HCT116 (cell line): Measurements from ENCODE around the gene CD163.

ENCODE experiments used
- EZH2 ChIP-seq: fragments of 200-600 bp; sonication (generic); IDR thresholded peaks from 2 replicates; pipeline ENCODE4 v1.6.1; 2017; ENCODE audit warnings: antibody characterized with exemption, mixed run types
- EZH2phosphoT487 ChIP-seq: fragments of 200-600 bp; IDR thresholded peaks from 2 replicates; pipeline ENCODE4 v1.6.1; 2018; ENCODE audit warnings: antibody characterized with exemption, borderline replicate concordance
- JUND ChIP-seq: IDR thresholded peaks from 2 replicates; pipeline ENCODE4 v1.6.1; 2012
- POLR2A ChIP-seq: IDR thresholded peaks from 2 replicates; pipeline ENCODE4 v1.7.0; 2011; ENCODE audit warnings: borderline replicate concordance; ENCODE audit not compliant: insufficient read depth, insufficient read length; ENCODE audit errors: extremely low read depth
- POLR2AphosphoS5 ChIP-seq: IDR thresholded peaks from 2 replicates; pipeline ENCODE4 v1.6.1; 2011; ENCODE audit warnings: mild to moderate bottlenecking, low read depth, low read length, moderate library complexity
- RAD21 ChIP-seq: IDR thresholded peaks from 2 replicates; pipeline ENCODE4 v1.6.1; 2012; ENCODE audit warnings: low read depth, mild to moderate bottlenecking
- YY1 ChIP-seq: IDR thresholded peaks from 2 replicates; pipeline ENCODE4 v1.6.1; 2011; ENCODE audit warnings: low read length, low read depth, moderate library complexity, mild to moderate bottlenecking; ENCODE audit not compliant: insufficient replicate concordance; ENCODE audit errors: extremely low read depth
- ZNF274 ChIP-seq: fragments of 200-500 bp; sonication (Bioruptor generic); IDR thresholded peaks from 2 replicates; pipeline ENCODE4 v1.6.1; 2014; ENCODE audit warnings: mild to moderate bottlenecking, low read depth, low read length, inconsistent platforms
- TF ChIP-seq, protein P1 (sequence below), 3 experiments: fragments of 200-600 bp in 1 of 3; sonication (generic) in 1 of 3; IDR thresholded peaks in 2 of 3; conservative IDR thresholded peaks in 1 of 3; 2 replicates each; pipeline ENCODE4 v1.5.1; 2012 to 2017; ENCODE audit warnings: low read depth in 2 of 3, low read length in 2 of 3, antibody characterized with exemption in 1 of 3, borderline replicate concordance in 1 of 3, control low read depth in 1 of 3, mild to moderate bottlenecking in 1 of 3, mixed read lengths in 1 of 3, mixed run types in 1 of 3, moderate library complexity in 1 of 3; ENCODE audit not compliant: insufficient read depth in 1 of 3
- TF ChIP-seq, protein P2 (sequence below): IDR thresholded peaks from 2 replicates; pipeline ENCODE4 v1.6.1; 2012; ENCODE audit warnings: low read depth

DNA sequence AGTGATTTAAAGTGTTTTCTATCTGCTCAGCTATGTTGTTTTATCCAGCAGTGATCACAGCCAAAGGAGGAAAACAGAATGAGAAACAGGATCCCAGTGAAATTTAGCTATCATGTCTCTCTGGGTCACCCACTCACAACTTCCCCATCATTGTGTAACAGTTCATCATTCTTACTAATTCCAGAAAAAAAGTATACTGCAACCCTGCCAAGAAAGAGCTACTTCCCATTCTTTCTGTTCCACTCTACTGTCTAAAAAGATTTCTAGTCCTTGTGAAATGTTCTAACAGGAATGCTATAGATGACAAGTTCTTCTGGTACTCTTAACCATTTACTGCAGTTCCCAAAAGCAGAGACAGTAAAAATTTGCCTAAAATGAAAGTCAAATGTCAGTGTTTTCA is 39.2 kb upstream of the CD163 start:
- TF ChIP-seq YY1 (no peak), POLR2A (no peak), EZH2 (no peak), POLR2AphosphoS5 (no peak), ZNF274 (no peak), RAD21 (no peak), EZH2phosphoT487 (no peak), JUND (no peak)
- TF ChIP-seq, protein P1, sequence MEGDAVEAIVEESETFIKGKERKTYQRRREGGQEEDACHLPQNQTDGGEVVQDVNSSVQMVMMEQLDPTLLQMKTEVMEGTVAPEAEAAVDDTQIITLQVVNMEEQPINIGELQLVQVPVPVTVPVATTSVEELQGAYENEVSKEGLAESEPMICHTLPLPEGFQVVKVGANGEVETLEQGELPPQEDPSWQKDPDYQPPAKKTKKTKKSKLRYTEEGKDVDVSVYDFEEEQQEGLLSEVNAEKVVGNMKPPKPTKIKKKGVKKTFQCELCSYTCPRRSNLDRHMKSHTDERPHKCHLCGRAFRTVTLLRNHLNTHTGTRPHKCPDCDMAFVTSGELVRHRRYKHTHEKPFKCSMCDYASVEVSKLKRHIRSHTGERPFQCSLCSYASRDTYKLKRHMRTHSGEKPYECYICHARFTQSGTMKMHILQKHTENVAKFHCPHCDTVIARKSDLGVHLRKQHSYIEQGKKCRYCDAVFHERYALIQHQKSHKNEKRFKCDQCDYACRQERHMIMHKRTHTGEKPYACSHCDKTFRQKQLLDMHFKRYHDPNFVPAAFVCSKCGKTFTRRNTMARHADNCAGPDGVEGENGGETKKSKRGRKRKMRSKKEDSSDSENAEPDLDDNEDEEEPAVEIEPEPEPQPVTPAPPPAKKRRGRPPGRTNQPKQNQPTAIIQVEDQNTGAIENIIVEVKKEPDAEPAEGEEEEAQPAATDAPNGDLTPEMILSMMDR (IDR thresholded peaks at IDR 0.05 in 2 of 3, conservative IDR thresholded peaks at IDR 0.05 in 1 of 3; ENCODE audit: borderline replicate concordance in 1 of 3, insufficient read depth in 1 of 3, low read depth in 2 of 3, low read length in 2 of 3), result no peak
- TF ChIP-seq, protein P2, sequence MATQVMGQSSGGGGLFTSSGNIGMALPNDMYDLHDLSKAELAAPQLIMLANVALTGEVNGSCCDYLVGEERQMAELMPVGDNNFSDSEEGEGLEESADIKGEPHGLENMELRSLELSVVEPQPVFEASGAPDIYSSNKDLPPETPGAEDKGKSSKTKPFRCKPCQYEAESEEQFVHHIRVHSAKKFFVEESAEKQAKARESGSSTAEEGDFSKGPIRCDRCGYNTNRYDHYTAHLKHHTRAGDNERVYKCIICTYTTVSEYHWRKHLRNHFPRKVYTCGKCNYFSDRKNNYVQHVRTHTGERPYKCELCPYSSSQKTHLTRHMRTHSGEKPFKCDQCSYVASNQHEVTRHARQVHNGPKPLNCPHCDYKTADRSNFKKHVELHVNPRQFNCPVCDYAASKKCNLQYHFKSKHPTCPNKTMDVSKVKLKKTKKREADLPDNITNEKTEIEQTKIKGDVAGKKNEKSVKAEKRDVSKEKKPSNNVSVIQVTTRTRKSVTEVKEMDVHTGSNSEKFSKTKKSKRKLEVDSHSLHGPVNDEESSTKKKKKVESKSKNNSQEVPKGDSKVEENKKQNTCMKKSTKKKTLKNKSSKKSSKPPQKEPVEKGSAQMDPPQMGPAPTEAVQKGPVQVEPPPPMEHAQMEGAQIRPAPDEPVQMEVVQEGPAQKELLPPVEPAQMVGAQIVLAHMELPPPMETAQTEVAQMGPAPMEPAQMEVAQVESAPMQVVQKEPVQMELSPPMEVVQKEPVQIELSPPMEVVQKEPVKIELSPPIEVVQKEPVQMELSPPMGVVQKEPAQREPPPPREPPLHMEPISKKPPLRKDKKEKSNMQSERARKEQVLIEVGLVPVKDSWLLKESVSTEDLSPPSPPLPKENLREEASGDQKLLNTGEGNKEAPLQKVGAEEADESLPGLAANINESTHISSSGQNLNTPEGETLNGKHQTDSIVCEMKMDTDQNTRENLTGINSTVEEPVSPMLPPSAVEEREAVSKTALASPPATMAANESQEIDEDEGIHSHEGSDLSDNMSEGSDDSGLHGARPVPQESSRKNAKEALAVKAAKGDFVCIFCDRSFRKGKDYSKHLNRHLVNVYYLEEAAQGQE, result no peak
